Body of pancreas (tissue), 4 donors: Measurements from ENCODE around the gene SERPINB1.

ENCODE experiments used
- POLR2A ChIP-seq, 3 donors: fragments of 450-650 bp; IDR thresholded peaks; one replicate each; pipeline ENCODE4 v1.6.1; 2016; ENCODE audit warnings: antibody characterized with exemption in 3 of 3, mild to moderate bottlenecking in 2 of 3
- TF ChIP-seq, protein P1 (sequence below), 7 experiments: fragments of 450-650 bp in 4 of 7; fragments of 200-600 bp in 3 of 7; sonication (generic) in 3 of 7; IDR thresholded peaks; one replicate each; pipeline ENCODE4 v1.5.1; 2016 to 2019; ENCODE audit warnings: antibody characterized with exemption in 7 of 7

GRCh38 chr6:2823104-2823850, 18.4 kb downstream of the SERPINB1 start:
- TF ChIP-seq, protein P1, sequence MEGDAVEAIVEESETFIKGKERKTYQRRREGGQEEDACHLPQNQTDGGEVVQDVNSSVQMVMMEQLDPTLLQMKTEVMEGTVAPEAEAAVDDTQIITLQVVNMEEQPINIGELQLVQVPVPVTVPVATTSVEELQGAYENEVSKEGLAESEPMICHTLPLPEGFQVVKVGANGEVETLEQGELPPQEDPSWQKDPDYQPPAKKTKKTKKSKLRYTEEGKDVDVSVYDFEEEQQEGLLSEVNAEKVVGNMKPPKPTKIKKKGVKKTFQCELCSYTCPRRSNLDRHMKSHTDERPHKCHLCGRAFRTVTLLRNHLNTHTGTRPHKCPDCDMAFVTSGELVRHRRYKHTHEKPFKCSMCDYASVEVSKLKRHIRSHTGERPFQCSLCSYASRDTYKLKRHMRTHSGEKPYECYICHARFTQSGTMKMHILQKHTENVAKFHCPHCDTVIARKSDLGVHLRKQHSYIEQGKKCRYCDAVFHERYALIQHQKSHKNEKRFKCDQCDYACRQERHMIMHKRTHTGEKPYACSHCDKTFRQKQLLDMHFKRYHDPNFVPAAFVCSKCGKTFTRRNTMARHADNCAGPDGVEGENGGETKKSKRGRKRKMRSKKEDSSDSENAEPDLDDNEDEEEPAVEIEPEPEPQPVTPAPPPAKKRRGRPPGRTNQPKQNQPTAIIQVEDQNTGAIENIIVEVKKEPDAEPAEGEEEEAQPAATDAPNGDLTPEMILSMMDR (IDR thresholded peaks at IDR 0.05): no peak
- TF ChIP-seq POLR2A (IDR thresholded peaks at IDR 0.05): no peak
